Measurements from ENCODE around the gene TLE3. TPM values are rescaled to one million over a fixed set of nuclear protein-coding genes. Genes with fewer than 3 reads are reported as not detected.

The TLE3 gene
- polyA plus RNA-seq, 1 donor (not counting 4 experiments of a cell fraction or from before 2014, with no cell fraction given) = 8.3 TPM

DNA sequence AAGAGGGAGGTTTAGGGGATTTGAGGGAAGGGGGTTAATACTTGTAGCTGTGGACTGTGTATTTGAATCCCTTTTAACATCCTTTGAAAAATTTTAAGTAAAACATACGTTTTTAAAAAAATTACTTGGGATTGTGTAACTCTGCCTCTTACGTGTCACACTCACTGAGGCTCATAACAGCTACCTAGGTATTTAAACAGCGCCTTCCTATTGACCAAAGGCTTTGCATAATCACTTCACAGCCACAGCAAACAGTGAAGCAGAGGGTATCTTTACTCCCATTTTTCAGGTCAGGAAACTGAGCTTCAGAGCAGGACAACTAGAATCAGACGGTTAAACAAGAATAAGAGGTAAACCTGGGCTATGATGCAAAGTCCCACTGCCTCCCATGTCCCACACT lies 95.9 kb downstream of the TLE3 start:
- no peak for FAIRE-seq

GRCh38 chr15:69999392-70000085 lies 98.2 kb downstream of the TLE3 start:
- no peak overlapping the region for H3K4me2 ChIP-seq (ENCODE audit: control insufficient read depth, extremely low read depth, insufficient read depth, low read depth, low read length)
- no peak overlapping the region for H3K9ac ChIP-seq (ENCODE audit: control insufficient read depth, extremely low read depth, insufficient read depth, low read length)
- H2AFZ ChIP-seq (ENCODE audit: control insufficient read depth, low read length) = no peak overlapping the region
- H3K9me1 ChIP-seq (ENCODE audit: control insufficient read depth, extremely low read depth, insufficient read depth, low read length) = no peaks in the 10 kb centered on the region
- DNase-seq (ENCODE audit: low read depth, low spot score) (no peak), FAIRE-seq (no peak)
- no peaks in the 10 kb centered on the region for H3K4me1 ChIP-seq (ENCODE audit: control insufficient read depth, extremely low read depth, insufficient read depth, low read length)
- H3K9me3 ChIP-seq (ENCODE audit: control insufficient read depth, low read depth, low read length) = no peaks in the 10 kb centered on the region
- TF ChIP-seq CTCF (optimal IDR thresholded peaks at IDR 0.05 in 1 of 3, IDR thresholded peaks at IDR 0.05 in 1 of 3, conservative IDR thresholded peaks at IDR 0.05 in 1 of 3; ENCODE audit: extremely low read depth in 1 of 3, insufficient read depth in 2 of 3, low read length in 3 of 3) = no peak
- no peak for TF ChIP-seq EZH2 (IDR thresholded peaks at IDR 0.05; ENCODE audit: low read length)
- no peaks in the 10 kb centered on the region for H3K79me2 ChIP-seq (ENCODE audit: control insufficient read depth, insufficient read depth, low read length)
- no peak overlapping the region for H3K27ac ChIP-seq (ENCODE audit: control insufficient read depth, insufficient read depth, low read length)
- no peak overlapping the region for H3K4me3 ChIP-seq (ENCODE audit: control insufficient read depth in 2 of 3, extremely low read depth in 1 of 3, insufficient read depth in 2 of 3, low read depth in 1 of 3, low read length in 3 of 3)
- dilution Hi-C loops (cut with MboI; ENCODE audit: extremely low pct_ligation_motif_present, low sequenced_read_pairs) = no loop called here
- no peaks in the 10 kb centered on the region for H4K20me1 ChIP-seq (ENCODE audit: control insufficient read depth, extremely low read depth, insufficient read depth, low read length)
- H3K27me3 ChIP-seq (ENCODE audit: control insufficient read depth, extremely low read depth, insufficient read depth, low read length) = peaks cover 19% of the 10 kb centered on the region
- H3K36me3 ChIP-seq (ENCODE audit: control insufficient read depth in 2 of 2, extremely low read depth in 1 of 2, insufficient read depth in 2 of 2, low read length in 2 of 2) = no peaks in the 10 kb centered on the region

More for the DNA sequence above, 95.9 kb downstream of the TLE3 start:
- Histone ChIP-seq H3K4me3 (ENCODE audit: control insufficient read depth in 2 of 3, extremely low read depth in 1 of 3, insufficient read depth in 2 of 3, low read depth in 1 of 3, low read length in 3 of 3) (no peak overlapping the region), H2AFZ (ENCODE audit: control insufficient read depth, low read length) (no peak overlapping the region), H3K4me2 (ENCODE audit: control insufficient read depth, extremely low read depth, insufficient read depth, low read depth, low read length) (no peak overlapping the region), H3K9me3 (ENCODE audit: control insufficient read depth, low read depth, low read length) (no peaks in the 10 kb centered on the region), H3K9ac (ENCODE audit: control insufficient read depth, extremely low read depth, insufficient read depth, low read length) (no peak overlapping the region), H3K9me1 (ENCODE audit: control insufficient read depth, extremely low read depth, insufficient read depth, low read length) (no peaks in the 10 kb centered on the region), H3K27me3 (ENCODE audit: control insufficient read depth, extremely low read depth, insufficient read depth, low read length) (peaks cover 14% of the 10 kb centered on the region), H3K27ac (ENCODE audit: control insufficient read depth, insufficient read depth, low read length) (no peak overlapping the region), H4K20me1 (ENCODE audit: control insufficient read depth, extremely low read depth, insufficient read depth, low read length) (no peaks in the 10 kb centered on the region), H3K79me2 (ENCODE audit: control insufficient read depth, insufficient read depth, low read length) (no peaks in the 10 kb centered on the region), H3K36me3 (ENCODE audit: control insufficient read depth in 2 of 2, extremely low read depth in 1 of 2, insufficient read depth in 2 of 2, low read length in 2 of 2) (no peaks in the 10 kb centered on the region), H3K4me1 (ENCODE audit: control insufficient read depth, extremely low read depth, insufficient read depth, low read length) (no peaks in the 10 kb centered on the region)
- TF ChIP-seq EZH2 (IDR thresholded peaks at IDR 0.05; ENCODE audit: low read length) (no peak), CTCF (optimal IDR thresholded peaks at IDR 0.05 in 1 of 3, IDR thresholded peaks at IDR 0.05 in 1 of 3, conservative IDR thresholded peaks at IDR 0.05 in 1 of 3; ENCODE audit: extremely low read depth in 1 of 3, insufficient read depth in 2 of 3, low read length in 3 of 3) (no peak)
- dilution Hi-C loops (cut with MboI; ENCODE audit: extremely low pct_ligation_motif_present, low sequenced_read_pairs) = no loop called here
- no peak for DNase-seq (ENCODE audit: low read depth, low spot score)
